T47D (cell line): Measurements from ENCODE around the gene SMIM35.

ENCODE experiments used
- DNase-seq, 2 experiments: peaks; one replicate each; pipeline versions ENCODE4 v3.0.0 to v3.0.0-alpha.2; 2011 to 2012; ENCODE audit warnings: low read depth in 1 of 2, low spot score in 1 of 2
- JUND ChIP-seq: IDR thresholded peaks from 2 replicates; pipeline ENCODE4 v1.6.1; 2012; ENCODE audit warnings: low read depth
- in situ Hi-C: cut with HindIII; loops from 2 replicates; pipeline ENCODE4 v1.10.0; 2016; ENCODE audit warnings: low sequenced_read_pairs, low pct_unique_long_range_greater_than_20kb

The SMIM35 gene

GRCh38 chr11:117961896-117962295 lies 124.9 kb downstream of the SMIM35 start:
- TF ChIP-seq JUND, result no peak
- in situ Hi-C loops, result no loop called here
- no peak for DNase-seq

- in situ Hi-C loops, result no loop called here
- no peak for DNase-seq
- no peak for TF ChIP-seq JUND
Measured at GRCh38 chr11:117960406-117960805, 126.4 kb downstream of the SMIM35 start.

- DNase-seq, result no peak
- no peak for TF ChIP-seq JUND
- in situ Hi-C loops, result no loop called here
Measured at GRCh38 chr11:117959438-117960149, 127.2 kb downstream of the SMIM35 start.

- in situ Hi-C loops, result no loop called here
- no peak for DNase-seq
- TF ChIP-seq JUND, result no peak
Measured at GRCh38 chr11:117958949-117959348, 127.8 kb downstream of the SMIM35 start.
